GM19328 (cell line): ENCODE results near the gene DEFB115.
"Not testable (repeated sequence)": the region's sequence is repeated elsewhere in the genome, so short reads cannot be mapped to it uniquely, and the experiment has no call there.

ENCODE experiments used
- ATAC-seq: cut with Tn5 transposase; IDR thresholded peaks from one replicate; pipeline ENCODE4 v1.9.1; 2021; ENCODE audit warnings: mild to moderate bottlenecking, moderate library complexity; ENCODE audit not compliant: unreplicated experiment

The DEFB115 gene, protein sequence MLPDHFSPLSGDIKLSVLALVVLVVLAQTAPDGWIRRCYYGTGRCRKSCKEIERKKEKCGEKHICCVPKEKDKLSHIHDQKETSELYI

DNA sequence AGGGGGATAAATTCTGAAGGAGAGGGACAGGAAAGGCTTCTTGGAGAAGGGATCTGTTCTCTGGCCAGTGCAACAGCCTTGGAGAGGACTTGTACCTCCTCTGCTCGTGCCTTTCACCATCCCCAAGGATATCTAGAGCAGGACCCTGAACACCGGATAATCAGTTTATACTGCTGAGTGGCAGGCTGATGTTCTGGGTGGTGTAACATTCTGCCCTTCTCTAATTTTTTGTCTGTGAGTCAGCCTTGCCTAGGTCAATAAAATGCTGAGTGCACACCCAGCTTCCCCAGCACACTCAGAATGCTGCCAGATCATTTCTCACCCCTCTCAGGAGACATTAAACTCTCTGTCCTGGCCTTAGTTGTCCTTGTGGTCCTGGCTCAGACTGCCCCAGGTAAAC, at the start of gene DEFB115:
DEFB115 (plus strand) TSS at position 301 of the 400 bp plus-strand sequence; CDS start at position 301, 0 bp downstream.
- ATAC-seq = no peak

DNA sequence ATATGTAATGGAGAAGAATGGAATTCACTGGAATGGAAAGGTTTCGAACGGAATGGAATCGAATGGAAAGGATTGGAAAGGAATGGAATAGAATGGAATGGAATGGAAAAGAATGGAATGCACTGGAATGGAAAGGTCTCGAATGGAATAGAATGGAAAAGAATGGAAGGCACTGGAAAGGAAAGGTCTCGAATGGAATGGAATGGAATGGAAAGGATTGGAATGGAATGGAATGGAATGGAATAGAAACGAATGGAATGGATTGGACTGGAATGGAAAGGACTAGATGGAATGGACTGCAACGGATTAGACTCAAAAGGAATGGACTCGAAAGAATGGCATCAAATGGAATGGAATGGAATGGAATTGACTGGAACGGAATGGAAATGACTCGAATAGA, 20.5 kb upstream of the DEFB115 start:
- no peak for ATAC-seq

- ATAC-seq = no peak
These were observed 19.7 kb upstream of the DEFB115 start for GRCh38 chr20:31237763-31238162.

GRCh38 chr20:31239139-31239538, 18.3 kb upstream of the DEFB115 start:
- ATAC-seq = no peak

DNA sequence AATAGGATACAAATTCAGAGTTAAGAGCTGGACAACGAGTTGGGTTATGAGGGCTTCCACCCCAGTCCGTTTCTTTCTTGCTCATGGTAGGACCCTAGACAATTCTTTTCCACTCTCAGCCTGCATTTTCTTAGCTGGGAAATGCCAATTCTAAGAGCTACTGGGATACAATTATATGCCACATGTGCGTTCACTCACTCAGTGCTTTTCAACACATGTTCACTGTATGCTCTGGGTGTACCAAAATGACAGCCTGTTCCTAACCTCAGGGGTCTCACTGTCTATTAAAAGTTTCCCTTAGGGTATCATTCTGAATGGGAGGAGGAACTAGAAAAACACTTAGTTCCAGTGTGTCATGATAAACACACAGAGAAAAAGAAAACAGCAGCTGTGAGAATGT, 505 bp upstream of the DEFB115 start:
- no peak for ATAC-seq

GRCh38 chr20:31260326-31260932, 3.0 kb downstream of the DEFB115 start:
- no peak for ATAC-seq

DNA sequence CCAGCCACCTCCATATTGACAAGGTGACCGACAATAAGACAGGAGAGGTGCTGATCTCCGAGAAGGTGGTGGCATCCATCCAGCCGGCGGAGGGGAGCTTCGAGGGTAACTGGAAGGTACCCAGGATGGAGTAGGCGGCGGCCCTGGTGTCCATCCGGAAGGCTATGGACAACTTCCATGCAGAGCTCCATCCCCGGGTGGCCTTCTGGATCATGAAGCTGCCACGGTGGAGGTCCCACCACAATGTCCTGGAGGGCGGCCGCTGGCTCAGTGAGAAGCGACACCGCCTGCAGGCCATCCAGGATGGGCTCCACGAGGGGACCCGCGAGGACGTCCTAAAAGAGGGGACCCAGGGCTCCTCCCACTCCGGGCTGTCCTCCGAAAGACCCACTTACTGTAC, 17.0 kb downstream of the DEFB115 start:
- no peak for ATAC-seq

GRCh38 chr20:31278178-31278577, 20.7 kb downstream of the DEFB115 start:
- no peak for ATAC-seq

GRCh38 chr20:31284964-31285363, 27.5 kb downstream of the DEFB115 start:
- ATAC-seq = not testable (repeated sequence)

DNA sequence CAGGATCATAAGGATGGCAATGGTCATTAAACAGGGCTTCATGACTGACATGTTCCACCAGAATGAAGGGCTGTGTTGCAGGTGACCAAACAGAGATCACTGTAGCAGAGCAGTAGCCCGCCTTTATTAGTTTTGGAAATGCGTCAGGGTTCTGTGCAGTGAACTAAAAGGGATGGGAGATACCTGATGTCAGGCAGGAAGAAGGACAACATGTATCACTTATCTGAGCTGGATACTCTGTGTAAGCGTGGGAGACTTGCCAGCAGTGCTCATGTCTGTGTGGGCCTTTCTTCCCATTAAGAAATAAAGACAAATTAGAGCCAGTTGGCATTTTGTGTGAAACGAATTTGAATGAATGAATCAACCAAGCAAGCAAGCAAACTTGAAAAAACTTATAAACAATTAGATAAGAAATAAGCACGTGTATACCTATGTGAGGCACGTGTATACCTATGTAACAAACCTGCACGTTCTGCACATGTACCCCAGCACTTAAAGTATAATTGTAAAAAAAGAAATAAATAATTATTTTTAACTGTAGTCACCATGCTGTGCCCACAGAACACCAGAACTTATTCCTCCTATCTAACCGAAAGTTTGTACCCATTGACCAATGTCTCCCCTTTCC, 51.2 kb downstream of the DEFB115 start, which contains the start of gene DEFB116:
DEFB116 (minus strand) TSS at position 51 of the 628 bp plus-strand sequence; CDS start at position 51, 0 bp downstream.
- no peak for ATAC-seq
